Stimulated activated CD4-positive, alpha-beta T cell treated with anti-CD3 and anti-CD28 coated beads, Interleukin-15, amount 100 ng/mL, for 24 hours (primary cell): ENCODE data around the gene ROBO1.
"Not testable (repeated sequence)": the region's sequence is repeated elsewhere in the genome, so short reads cannot be mapped to it uniquely, and the experiment has no call there.

ENCODE experiments used
- DNase-seq: peaks from one replicate; pipeline ENCODE4 v3.0.0-alpha.2; 2020

Gene ROBO1

DNA sequence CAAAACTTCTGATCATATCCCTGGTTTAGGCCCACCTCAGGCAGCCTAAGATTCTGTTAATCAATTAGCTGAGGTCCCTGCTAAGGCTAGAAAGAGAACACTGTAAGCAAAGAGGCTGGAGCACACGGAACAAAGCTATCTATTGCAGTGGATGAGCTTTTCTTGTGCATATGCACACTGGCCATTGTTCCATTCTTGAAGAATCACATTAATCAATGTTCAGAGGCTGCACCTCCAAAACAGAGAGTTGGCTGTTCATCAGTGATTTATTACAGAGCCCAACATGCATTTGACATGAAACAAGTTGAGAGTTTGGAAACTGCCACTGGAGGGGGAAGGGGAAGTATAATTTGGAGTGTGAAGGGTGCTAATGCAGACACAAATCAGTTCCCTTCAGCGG lies 873.0 kb downstream of the ROBO1 start:
- DNase-seq = no peak

DNA sequence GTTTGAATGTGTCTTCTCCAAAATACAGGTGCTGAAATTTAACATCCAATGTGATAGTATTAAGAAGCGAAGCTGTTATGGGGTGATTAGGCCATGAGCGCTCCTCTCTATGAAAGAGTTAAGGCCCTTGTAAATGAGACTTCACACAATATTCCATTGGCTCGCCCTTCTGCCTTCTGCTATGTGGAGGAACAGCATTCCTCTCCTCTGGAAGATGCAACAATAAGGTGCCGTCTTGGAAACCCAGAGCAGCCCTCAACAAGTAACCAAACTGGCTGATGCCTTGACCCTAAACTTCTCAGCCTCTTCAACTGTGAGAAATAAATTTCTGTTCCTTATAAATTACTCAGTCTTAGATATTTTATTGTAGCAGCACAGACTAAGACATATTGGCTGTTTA lies 874.6 kb downstream of the ROBO1 start:
- DNase-seq = no peak

DNA sequence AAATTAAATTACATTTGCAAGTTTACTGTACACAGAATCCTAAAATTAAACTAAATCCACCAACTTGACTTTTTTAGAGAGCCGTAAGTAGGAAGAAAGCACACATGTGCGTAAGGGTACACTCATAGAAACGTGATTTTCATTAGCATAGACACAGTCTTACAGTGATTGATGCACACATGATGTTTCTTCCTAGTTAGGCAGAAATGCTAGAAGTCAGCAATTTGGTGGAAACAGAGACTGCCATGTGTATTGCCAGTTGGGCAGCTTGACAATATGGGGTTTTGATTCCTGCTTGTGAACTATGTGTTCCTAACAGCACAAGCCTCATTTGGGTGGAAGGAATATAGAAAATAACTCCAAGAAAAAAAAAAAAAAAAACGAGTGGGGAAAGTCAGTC lies 878.5 kb downstream of the ROBO1 start:
- DNase-seq = no peak

DNA sequence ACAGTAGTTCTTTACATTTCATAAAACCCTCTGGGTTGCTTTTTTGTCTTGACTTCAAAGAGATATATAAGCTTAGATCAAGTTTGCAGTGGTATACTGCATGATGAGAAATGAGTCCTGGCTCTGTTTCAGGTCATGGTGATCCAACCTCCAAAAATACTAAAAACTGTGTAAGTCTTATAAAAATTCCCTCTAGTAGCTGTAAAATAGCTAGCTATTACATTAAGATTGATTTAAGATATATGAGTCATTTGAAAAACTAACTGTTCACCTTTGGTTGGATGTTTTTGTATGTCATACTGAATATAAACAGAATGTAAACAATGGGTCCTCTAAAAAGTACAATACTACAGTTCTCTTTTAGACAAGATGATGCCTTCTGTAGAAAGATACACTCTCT lies 879.2 kb downstream of the ROBO1 start:
- DNase-seq = no peak

DNA sequence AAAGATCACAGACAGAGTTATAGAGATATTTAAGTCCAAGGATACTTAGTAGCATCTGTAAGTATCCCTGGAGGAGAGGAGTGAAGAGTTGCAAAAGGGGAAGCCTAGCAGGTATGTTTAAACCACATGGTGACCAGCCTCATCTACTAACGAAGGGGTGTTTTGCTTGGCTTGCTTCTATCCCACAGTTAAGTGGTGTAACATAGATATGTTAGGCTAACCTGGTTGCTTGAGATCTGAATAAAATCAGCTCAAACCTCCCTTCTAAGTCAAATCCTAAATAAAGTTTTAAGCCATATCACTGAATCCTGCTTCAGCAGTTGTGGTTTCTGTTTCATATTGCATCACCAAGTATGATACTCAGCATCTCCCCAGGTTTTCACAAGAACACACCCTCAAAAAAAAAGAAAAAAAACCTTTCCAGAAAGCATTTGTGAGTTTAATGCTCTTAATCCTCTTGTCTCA lies 880.2 kb downstream of the ROBO1 start:
- DNase-seq = no peak

DNA sequence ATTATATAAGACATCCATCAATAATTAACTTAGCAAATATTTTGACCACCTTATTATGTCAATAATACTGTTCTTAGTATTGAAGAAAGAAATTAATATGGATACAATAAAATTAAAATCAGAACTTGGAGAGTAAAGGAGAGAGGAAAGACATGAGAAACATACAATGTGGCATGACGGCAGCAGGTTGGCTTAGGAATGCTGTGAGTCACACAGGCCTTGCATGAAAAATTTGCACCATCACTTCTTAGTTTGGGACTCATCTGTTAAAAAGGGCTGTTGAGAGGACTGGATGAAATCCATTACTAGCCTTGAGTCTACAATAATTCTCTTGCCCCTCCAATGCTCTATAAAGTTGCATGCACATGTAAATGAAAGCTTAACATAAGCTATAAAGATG lies 880.8 kb downstream of the ROBO1 start:
- no peak for DNase-seq

DNA sequence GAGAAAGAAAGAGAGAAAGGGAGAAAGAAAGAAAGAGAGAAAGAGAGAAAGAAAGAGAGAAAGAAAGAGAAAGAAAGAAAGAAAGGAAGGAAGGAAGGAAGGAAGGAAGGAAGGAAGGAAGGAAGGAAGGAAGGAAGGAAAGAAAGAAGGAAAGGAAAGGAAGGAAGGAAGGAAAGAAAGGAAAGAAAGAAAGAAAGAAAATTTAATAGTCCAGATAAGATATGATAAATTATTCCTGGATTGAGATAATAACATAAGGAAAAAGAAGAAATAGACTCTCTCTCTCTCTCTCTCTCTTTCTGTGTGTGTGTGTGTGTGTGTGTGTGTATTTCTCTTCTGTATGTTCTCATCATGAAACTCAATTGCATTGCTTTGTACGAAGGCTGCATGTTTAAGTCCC lies 883.2 kb downstream of the ROBO1 start:
- DNase-seq = not testable (repeated sequence)

DNA sequence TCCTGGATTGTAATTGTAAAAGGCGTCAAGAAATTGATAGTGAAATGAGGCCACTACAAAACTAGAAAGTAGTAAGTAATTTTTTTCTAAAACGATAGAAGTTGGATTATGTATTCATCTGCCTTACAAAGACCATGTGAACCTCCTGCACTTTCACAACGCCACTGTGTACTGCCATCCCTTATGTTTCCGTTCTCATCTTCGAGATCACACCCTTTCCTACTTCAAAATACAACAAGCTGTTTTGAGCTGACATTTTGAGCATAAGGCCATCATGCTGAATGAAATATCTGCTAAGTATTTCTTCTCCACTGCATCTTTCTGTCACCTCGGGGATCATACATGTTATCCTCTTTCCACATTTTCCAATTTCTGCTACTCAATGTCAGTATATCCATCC lies 885.5 kb downstream of the ROBO1 start:
- no peak for DNase-seq

DNA sequence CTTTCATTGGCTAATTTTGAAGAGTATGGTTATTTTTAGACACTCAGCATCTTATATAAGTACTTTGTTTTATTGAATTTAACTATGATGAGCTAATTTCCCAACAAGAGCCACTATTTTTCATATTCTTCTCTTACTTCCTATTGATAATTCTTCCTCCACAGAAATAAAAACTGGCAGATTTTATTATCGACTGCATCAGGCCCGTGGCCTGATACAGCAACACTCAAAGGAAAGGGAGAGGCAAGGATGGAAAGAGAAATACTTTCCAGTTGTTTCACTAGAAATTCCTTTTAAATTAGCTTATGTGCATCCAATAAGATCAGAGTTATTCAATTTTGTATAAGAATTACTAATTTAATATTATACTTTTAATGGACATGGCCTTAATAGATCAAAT lies 886.3 kb downstream of the ROBO1 start:
- DNase-seq = no peak

DNA sequence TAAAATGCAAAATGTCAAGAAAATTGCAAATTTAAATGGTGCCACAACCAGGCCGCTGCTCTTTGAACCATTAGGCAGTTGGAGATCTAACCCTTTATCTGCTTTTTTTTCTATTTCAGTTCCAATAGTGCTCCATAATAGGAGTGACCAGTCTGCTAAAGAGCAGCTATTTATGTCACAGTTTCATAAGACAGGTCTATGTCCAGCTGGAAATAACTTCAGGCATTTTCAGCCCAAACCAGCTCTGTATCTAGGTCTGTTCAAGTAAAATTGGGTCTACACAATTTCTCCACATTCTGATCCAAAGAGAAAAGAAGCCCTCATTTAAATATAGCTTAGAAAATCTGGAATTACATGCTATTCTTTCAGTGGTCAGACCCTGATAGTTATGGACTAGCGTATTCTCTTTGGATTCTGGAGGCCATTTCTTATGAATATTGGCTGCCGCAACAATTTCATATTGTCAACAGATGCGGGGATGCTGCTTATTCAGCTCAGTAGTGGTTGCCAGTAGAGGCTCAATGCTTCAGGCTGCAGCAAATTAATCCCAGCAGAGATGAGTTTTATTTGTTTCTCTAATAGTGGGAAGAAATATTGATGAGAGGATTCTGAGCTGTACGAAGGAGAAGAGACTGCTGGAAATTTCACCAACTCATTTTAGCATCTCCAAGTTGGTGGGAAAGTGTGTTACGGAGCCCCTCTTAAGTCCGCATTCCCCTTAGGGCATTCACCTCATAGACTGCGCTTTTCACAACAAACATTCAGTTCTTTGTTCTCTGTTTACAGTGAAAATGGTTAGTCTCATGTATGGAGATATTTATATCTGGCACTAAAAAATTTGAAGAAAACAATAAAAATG lies 887.0 kb downstream of the ROBO1 start:
- DNase-seq = no peak

DNA sequence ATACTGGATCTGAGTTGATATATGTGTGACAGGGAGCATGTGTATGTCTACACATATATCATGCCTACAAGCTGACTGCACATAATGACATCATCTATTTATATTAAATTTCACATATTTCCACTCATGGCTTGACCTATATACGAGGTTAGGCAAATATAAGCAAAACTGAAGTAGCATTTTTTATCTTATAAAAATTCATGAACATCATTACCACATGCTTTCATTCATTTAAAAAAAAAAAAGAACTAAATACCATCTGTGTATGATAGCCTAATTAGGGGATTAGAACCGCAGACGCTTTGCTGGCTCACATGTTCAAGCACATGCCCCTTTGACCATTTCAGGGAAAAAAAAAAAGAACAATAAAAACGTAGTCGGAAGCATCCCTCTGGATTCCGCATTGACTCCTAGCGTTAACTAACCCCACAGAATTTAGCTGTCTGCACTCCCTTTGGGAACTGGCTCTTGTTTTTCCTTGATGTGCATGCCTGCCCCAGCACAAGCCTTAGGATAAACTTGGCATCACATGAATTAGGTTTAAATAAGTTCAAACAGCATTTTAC lies 888.4 kb downstream of the ROBO1 start:
- no peak for DNase-seq

DNA sequence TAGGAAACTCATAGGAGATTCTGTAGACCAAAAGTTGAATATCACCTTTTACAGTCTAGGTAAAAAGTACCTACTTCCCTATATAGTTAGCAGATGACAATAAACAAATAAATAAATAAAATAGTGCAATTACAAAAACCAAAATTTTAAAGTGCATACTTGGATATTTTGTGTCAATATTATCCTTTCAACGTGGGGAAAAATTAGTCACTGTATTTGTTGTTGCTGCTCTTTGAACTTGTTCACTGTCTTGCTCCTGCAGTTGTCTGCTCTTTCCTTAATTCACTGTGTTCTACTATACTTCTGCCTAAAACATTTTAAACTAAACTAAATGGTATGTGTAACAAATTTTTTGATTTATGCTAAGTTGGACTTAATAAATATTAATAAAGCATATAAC lies 889.0 kb downstream of the ROBO1 start:
- DNase-seq = no peak

DNA sequence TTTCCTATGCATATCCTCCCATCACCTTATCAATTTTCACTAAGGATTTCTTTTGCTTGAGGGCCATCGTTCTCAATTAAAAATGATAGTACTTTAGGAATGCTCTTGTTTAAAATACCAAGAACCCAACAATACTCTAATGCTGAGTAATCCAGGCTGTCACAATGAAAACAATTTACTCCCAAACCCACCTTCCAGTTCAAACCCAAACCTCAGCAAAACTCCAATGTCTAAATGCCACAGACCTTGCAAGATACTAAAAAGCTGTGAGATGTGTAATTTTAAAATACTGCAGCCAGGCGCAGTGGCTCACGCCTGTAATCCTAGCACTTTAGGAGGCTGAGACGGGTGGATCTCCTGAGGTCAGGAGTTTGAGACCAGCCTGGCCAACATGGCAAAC lies 889.8 kb downstream of the ROBO1 start:
- DNase-seq = no peak

DNA sequence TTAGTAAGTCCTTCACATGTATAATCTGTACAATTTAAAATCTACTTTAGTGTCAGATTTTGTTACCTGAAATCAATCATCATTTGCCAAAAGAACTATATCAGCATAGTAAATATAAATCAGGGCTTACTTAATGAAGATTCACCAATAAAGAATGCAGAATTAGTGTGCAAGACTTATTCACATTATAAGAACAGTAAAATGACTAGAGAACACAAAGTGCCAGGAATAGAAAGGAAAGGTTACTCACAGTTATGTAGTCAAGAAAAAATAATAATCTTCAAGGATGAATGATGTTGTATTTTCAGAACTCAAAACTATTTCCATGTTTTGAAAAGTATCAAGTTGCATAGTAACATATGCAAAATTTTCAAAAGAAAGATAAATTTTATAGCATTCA lies 891.9 kb downstream of the ROBO1 start:
- no peak for DNase-seq

DNA sequence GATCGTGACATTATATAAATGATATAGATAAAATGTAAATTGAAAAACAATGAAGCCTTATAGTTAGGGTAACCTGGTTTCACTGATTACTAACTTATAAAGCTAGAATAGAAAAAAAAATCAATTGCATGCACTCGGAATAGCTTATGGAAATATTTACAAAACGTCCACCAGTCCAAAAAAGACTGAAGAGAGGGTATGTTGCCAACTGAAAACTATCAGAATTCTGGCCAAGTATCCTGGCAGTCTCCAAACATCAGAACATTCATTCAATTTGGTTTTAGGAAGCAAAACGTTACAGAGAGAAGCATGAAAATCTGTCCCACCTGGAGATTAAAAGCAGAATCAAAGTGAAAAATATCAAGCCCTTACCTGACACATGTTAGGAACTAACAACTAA lies 892.4 kb downstream of the ROBO1 start:
- no peak for DNase-seq

DNA sequence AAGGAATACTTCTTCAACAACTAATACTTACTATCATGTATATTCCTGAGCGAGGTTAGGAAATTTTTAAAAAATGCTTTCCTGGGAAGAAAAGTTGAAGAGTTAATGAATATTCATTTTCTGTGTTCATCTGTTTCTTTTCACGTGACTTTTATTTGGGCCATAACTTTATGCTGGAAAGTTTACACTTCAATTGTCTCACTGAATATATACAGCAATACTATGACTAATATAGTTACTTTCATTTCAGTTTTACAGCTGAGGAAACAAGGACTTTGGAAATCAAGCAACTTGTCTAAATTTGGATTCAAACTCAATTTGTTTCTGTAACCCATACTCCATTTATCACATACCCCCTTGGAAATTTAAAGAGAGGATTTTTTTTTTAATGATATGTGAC lies 894.2 kb downstream of the ROBO1 start:
- no peak for DNase-seq

DNA sequence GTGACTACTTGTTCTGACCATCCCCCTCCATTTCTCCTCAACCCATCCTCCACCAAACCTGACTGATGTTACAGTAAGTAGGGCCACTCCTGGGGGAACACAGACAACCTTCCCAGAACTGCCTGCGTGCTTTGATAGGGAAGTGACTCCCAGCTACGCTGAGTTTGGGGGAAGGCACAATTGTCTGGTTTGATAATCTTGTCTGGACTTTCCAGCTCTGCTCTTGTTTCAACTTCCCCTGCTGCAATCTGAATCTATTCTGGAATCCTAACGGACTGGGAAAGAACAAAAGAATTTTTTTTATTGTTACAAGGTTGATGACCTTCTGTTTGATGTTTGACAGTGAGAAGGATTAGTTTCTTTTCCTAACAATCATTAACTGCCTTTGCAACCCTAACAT lies 895.6 kb downstream of the ROBO1 start:
- no peak for DNase-seq

DNA sequence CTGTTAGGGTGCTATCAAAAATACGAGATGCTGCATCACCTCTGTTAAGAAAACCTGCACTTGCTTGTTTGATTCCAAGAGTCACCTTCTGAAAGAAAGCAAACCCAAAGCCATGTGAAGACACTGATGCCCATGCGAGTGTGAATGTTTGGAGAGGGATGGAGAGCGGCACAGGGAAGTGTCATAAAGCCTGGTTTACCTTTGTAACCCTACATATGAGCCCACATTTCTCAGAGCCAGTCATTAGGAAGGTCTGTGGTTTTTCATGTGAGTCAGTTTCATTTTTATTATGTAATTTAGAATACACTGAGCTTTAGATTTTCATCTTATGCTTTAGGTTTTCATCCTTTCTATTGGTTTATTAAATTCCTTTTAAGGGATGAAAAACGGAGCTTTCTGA lies 896.8 kb downstream of the ROBO1 start:
- no peak for DNase-seq

DNA sequence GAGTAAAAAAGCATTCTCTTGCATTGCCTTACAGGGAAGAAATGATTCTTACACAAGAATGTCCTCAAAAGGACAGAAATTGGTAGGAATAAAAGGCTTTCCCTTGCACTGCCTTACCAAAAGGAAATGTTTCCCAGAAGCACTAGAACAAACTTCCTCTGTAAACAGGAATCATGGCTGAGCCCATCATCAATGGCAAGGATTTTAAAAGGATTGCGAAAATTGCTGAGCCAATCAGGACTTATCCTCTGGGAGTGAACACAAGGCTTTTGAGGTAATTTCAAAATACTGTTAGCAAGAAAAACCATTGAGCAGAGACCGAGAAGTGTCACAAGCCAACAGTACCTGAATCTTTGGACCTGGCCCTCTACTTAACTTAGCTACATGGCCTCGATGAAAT lies 897.3 kb downstream of the ROBO1 start:
- no peak for DNase-seq

DNA sequence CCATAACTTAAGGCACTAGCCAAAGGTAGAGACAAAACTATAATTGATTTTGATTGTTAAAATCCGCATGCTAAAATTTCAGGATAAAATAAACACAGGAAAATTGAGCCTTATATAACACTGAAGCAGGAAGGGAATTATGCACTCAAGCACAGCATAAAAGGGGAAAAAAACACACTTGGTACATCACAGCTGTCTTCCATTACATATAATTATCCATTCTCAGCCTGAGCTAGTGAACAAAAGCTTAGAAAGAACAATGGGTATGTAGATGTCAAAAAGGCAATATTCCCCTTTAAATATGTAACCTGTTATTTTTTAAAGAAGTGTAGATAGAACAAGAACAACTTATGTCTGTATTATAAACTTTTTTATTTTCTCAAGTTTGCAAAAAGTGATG lies 899.2 kb downstream of the ROBO1 start:
- DNase-seq = no peak

DNA sequence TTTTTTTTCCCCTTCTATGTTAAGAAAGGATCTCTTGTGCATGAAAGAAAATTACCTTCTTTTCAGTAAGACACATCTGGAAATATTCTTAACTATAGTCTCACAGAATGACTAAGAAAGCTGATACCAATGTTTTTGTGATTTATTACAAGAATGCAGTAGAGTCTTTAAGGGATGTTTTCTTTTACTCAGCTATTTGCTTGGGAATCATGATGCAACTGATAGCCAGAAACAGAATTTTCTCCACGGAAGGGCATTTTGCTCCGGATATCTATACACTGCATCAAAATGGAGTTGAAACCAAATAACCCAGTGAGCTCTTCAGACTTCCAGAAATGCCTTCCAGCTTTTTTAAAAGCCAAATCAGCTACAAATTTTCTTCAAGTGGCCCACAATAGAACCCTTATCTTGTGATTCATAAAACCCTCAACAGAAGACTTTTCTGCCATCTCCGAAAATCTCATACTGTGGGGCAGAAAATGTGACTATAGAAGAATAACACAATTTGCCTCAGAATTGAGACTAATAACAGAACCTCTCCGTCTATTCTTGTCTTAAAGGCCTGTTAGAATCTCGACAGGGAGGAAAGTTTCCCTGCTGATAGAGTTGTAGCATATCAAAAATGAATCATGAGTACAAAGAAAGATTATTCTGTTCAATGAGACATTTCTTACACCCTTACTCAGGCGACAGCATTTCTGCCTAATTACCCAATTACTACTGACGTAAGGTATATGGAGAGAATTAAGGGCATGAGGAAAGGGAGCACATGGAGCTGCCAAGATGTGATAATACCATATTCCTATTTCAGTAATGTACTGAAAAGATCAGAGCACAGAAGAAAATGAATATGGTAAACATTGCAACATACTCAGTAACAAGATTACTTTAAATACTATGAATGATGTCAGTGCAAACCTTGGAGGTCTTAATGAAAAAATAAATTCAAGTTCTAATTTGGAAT lies 900.1 kb downstream of the ROBO1 start:
- DNase-seq = no peak

DNA sequence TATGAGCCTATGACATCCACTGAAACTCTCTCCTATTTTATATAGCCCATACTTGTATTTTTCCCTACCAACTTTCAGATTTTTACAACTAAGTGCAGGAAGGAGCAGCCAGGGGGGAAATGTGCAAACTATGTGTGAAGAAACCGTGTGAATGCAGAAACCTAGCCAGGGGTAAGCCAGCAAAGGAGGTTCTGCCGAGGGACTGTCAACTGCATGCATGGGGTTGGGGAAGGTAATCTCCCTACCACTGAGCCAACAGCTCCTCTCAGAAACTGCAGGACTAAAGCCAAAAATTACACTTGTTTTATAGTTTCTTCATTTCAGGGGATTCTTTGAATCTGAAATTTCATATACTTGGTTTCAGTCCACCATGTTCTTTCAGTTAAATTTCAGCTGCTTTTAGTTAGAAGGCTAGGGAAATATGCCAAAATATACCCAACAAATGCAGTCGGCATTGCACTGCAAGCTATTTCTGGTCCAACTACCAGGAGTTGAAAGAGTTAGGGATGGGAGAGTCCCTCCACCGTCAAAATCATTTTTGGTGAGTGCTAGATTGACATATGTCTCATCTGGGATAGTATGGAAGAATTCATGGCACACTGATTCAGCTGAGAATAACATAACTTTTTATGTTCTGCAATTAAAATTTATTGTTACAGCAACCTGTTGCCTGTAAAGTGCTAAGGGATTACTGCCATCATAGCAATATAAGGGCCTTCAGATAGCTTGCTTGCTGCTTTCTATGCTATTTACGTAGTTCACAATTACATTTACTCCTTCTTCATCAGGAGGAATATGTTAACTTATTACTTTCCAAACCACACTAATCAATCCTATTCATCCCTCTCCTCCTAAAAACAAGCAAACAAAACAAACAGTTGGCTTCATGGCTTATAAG lies 904.2 kb downstream of the ROBO1 start:
- DNase-seq = no peak

DNA sequence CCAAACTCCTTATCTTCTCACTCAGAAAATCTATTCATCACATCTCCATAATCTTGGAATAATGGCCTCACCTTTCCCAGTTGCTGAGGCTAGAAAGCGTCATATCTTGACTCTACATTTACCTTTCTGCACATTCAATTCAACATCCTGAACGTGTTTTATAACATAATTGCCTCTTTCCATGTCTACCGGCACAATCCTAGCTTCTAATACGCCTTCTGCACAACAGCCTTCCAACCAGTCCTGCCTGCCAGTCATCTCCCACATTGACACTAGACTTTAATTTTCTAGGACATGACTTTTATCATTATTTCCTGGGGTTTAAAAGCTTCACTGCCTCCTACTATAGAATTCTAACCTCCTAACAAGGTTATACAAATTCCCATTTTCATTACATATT lies 906.6 kb downstream of the ROBO1 start:
- DNase-seq = no peak
